GM21825 (cell line): ENCODE data around the gene ARL3.
"Not testable (repeated sequence)": the region's sequence is repeated elsewhere in the genome, so short reads cannot be mapped to it uniquely, and the experiment has no call there.

Experiments
- ATAC-seq: cut with Tn5 transposase; IDR thresholded peaks from one replicate; pipeline ENCODE4 v1.9.1; 2021; ENCODE audit warnings: mild to moderate bottlenecking, moderate library complexity; ENCODE audit not compliant: unreplicated experiment

The ARL3 gene

GRCh38 chr10:102705531-102705930, 8.7 kb downstream of the ARL3 start:
- ATAC-seq = no peak

- ATAC-seq = no peak
Observed at GRCh38 chr10:102704915-102705314, 9.3 kb downstream of the ARL3 start.

- no peak for ATAC-seq
Observed at GRCh38 chr10:102702742-102703141, 11.5 kb downstream of the ARL3 start.

GRCh38 chr10:102701796-102702195, 12.4 kb downstream of the ARL3 start:
- ATAC-seq = no peak

GRCh38 chr10:102701272-102701671, 12.9 kb downstream of the ARL3 start:
- no peak for ATAC-seq

- no peak for ATAC-seq
Observed at GRCh38 chr10:102698894-102699293, 15.3 kb downstream of the ARL3 start.

- no peak for ATAC-seq
Observed at GRCh38 chr10:102696736-102697135, 17.5 kb downstream of the ARL3 start.

- not testable (repeated sequence) for ATAC-seq
Observed at GRCh38 chr10:102695401-102695800, 18.8 kb downstream of the ARL3 start.

- ATAC-seq = no peak
Observed at GRCh38 chr10:102691285-102692066, 22.7 kb downstream of the ARL3 start.

- ATAC-seq = no peak
Observed at GRCh38 chr10:102683736-102684135, 30.5 kb downstream of the ARL3 start.

- no peak for ATAC-seq
Observed at GRCh38 chr10:102682981-102683380, 31.2 kb downstream of the ARL3 start.

- no peak for ATAC-seq
Observed at GRCh38 chr10:102682416-102682815, 31.8 kb downstream of the ARL3 start.

GRCh38 chr10:102681696-102682095, 32.5 kb downstream of the ARL3 start:
- ATAC-seq = no peak

GRCh38 chr10:102679596-102679995, 34.6 kb downstream of the ARL3 start:
- no peak for ATAC-seq

- ATAC-seq = no peak
Observed at GRCh38 chr10:102678842-102679289, 35.3 kb downstream of the ARL3 start.

GRCh38 chr10:102678068-102678400, 36.2 kb downstream of the ARL3 start:
- no peak for ATAC-seq

GRCh38 chr10:102677331-102678067, 36.7 kb downstream of the ARL3 start:
- ATAC-seq = no peak

GRCh38 chr10:102676534-102677315, 37.5 kb downstream of the ARL3 start:
- no peak for ATAC-seq

- no peak for ATAC-seq
Observed at GRCh38 chr10:102675666-102676533, 38.3 kb downstream of the ARL3 start.

GRCh38 chr10:102675011-102675665, 39.1 kb downstream of the ARL3 start:
- no peak for ATAC-seq
